Breast epithelium (tissue), 4 donors: ENCODE results near the gene SLC27A2. TPM values are rescaled to one million over a fixed set of nuclear protein-coding genes. Genes with fewer than 3 reads are reported as not detected.

Experiments used
- DNase-seq, 2 donors: peaks; one replicate each; pipeline ENCODE4 v3.0.0-alpha.2; 2019; ENCODE audit warnings: low spot score in 2 of 2
- H3K27ac ChIP-seq, 2 donors: fragments of 200-600 bp; sonication (generic) in 1 of 2; one replicate each; pipeline ENCODE4 v1.5.1; 2016 to 2019; ENCODE audit warnings: mild to moderate bottlenecking in 1 of 2
- H3K27me3 ChIP-seq, 2 donors: fragments of 200-600 bp; sonication (generic) in 1 of 2; one replicate each; pipeline versions ENCODE4 v1.5.1 to v1.6.0; 2017 to 2019; ENCODE audit warnings: control low read depth in 1 of 2, mild to moderate bottlenecking in 1 of 2
- H3K36me3 ChIP-seq: fragments of 200-600 bp; one replicate; pipeline ENCODE4 v1.5.1; 2019
- H3K4me1 ChIP-seq, 2 donors: fragments of 200-600 bp; sonication (generic); one replicate each; pipeline ENCODE4 v1.5.1; 2016 to 2019; ENCODE audit warnings: control low read depth in 1 of 2
- H3K4me3 ChIP-seq, 3 donors: fragments of 200-600 bp; sonication (generic); 1 replicate in 2 of 3; 2 replicates in 1 of 3; pipeline ENCODE4 v1.5.1; 2016 to 2019; ENCODE audit warnings: mild to moderate bottlenecking in 3 of 3, moderate library complexity in 2 of 3
- H3K9me3 ChIP-seq, 2 donors: fragments of 200-600 bp; sonication (generic) in 1 of 2; one replicate each; pipeline ENCODE4 v1.5.1; 2016 to 2019; ENCODE audit warnings: control low read depth in 1 of 2
- CTCF ChIP-seq, 3 donors: fragments of 450-650 bp; IDR thresholded peaks; one replicate each; pipeline ENCODE4 v1.5.1; 2016 to 2017; ENCODE audit warnings: antibody characterized with exemption in 3 of 3, mild to moderate bottlenecking in 3 of 3, moderate library complexity in 3 of 3
- POLR2A ChIP-seq: fragments of 450-650 bp; IDR thresholded peaks from one replicate; pipeline ENCODE4 v1.6.1; 2016; ENCODE audit warnings: antibody characterized with exemption, mild to moderate bottlenecking, moderate library complexity
- POLR2AphosphoS5 ChIP-seq, 3 donors: sonication (generic); formaldehyde crosslinking; IDR thresholded peaks; one replicate each; pipeline ENCODE4 v1.6.1; 2017; ENCODE audit warnings: antibody characterized with exemption in 3 of 3
- intact Hi-C: fragments of 100-400 bp; cut with DNase I; formaldehyde crosslinking; loops from one replicate; pipeline ENCODE4 v1.15.1; 2023; ENCODE audit warnings: low total_unique reads
- total RNA-seq, 3 donors: library from RNA; depleted of rRNA; stranded (reverse); fragments of >200 nt; gene quantifications; one replicate each; pipeline ENCODE4 v1.1.0, GENCODE V29; 2016

Gene SLC27A2
- total RNA-seq, 3 donors from 2014 or later, result 0.96 to 5.6 (median 3.5) TPM

GRCh38 chr15:50281427-50281826 lies 99.4 kb downstream of the SLC27A2 start:
- no peak for TF ChIP-seq CTCF (IDR thresholded peaks at IDR 0.05)
- no peak for TF ChIP-seq POLR2A
- TF ChIP-seq POLR2AphosphoS5 (IDR thresholded peaks at IDR 0.05), result no peak
- H3K4me3 ChIP-seq, result no peak overlapping the region
- DNase-seq, result no peak
- no peaks in the 10 kb centered on the region for H3K27me3 ChIP-seq
- intact Hi-C loops, result no loop called here
- no peaks in the 10 kb centered on the region for H3K4me1 ChIP-seq
- H3K36me3 ChIP-seq, result no peaks in the 10 kb centered on the region
- no peak overlapping the region for H3K27ac ChIP-seq
- H3K9me3 ChIP-seq, result no peaks in the 10 kb centered on the region

Other genes starting within 250 kb of the SLC27A2 start
- 10 to 100 TPM in 1 of 3 donors, 1 to 10 TPM in 2; 7.9 to 28.3 (median 9.5) TPM for gene ATP8B4, start 63.0 kb upstream of the SLC27A2 start, total RNA-seq
- gene HDC, start 83.5 kb downstream of the SLC27A2 start, total RNA-seq, result 10 to 100 TPM in 1 of 3 donors, 1 to 10 TPM in 1, not detected in 1; 1.0 to 11.0 TPM
- gene GABPB1, start 173.0 kb downstream of the SLC27A2 start, total RNA-seq, result 10 to 100 TPM; 14.6 to 37.4 (median 35.9) TPM
- gene USP8, start 242.2 kb downstream of the SLC27A2 start, total RNA-seq, result 10 to 100 TPM; 40.6 to 84.7 (median 47.2) TPM